Muscle of leg (tissue), 11 donors: Measurements from ENCODE around the gene TGM1. TPM values are rescaled to one million over a fixed set of nuclear protein-coding genes. Genes with fewer than 3 reads are reported as not detected.
A peak's percentile ranks its signal among the peaks of the same experiment; 100 is the strongest.
"Not testable (repeated sequence)": the region's sequence is repeated elsewhere in the genome, so short reads cannot be mapped to it uniquely, and the experiment has no call there.

Source experiments
- DNase-seq: peaks from one replicate; pipeline ENCODE4 v3.0.0; 2013
- H3K27ac ChIP-seq: one replicate; pipeline ENCODE4 v1.5.1; 2013; ENCODE audit warnings: mild to moderate bottlenecking, low read length, control low read depth
- H3K27me3 ChIP-seq: one replicate; pipeline ENCODE4 v1.6.1; 2013; ENCODE audit warnings: low read length; ENCODE audit not compliant: control insufficient read depth, insufficient read depth
- H3K36me3 ChIP-seq: one replicate; pipeline ENCODE4 v1.6.1; 2013; ENCODE audit warnings: low read length; ENCODE audit not compliant: control insufficient read depth, insufficient read depth
- H3K4me1 ChIP-seq: one replicate; pipeline ENCODE4 v1.6.1; 2013; ENCODE audit warnings: low read length; ENCODE audit not compliant: control insufficient read depth, insufficient read depth
- H3K4me3 ChIP-seq: one replicate; pipeline ENCODE4 v1.5.1; 2013; ENCODE audit warnings: low read length, control low read depth
- H3K9me3 ChIP-seq: replicated peaks from 2 replicates; pipeline ENCODE4 v1.6.1; 2013; ENCODE audit warnings: low read depth, low read length; ENCODE audit not compliant: control insufficient read depth
- WGBS: methylation state at CpG from one replicate; pipeline ENCODE4 v1.1.5; 2013; ENCODE audit warnings: missing lambda C conversion rate; ENCODE audit not compliant: insufficient coverage; 5-methylcytosine and 5-hydroxymethylcytosine counted together
- polyA plus RNA-seq, 8 donors: library from polyadenylated mRNA; unstranded; fragments of 120-200 nt; gene quantifications; one replicate each; pipeline versions ENCODE4 v1.2.1 to v1.2.3, GENCODE V29; 2013; ENCODE audit warnings: inconsistent platforms in 1 of 8, low replicate concordance in 1 of 8; ENCODE audit not compliant: insufficient read length in 8 of 8, insufficient read depth in 1 of 8
- total RNA-seq: library from RNA; stranded (reverse); fragments of 120-200 nt; gene quantifications from one replicate; pipeline ENCODE4 v1.2.4, GENCODE V29; 2013

The TGM1 gene
- total and polyA plus RNA-seq, 9 donors, result 0.71 to 3.0 (median 1.1) TPM

DNA sequence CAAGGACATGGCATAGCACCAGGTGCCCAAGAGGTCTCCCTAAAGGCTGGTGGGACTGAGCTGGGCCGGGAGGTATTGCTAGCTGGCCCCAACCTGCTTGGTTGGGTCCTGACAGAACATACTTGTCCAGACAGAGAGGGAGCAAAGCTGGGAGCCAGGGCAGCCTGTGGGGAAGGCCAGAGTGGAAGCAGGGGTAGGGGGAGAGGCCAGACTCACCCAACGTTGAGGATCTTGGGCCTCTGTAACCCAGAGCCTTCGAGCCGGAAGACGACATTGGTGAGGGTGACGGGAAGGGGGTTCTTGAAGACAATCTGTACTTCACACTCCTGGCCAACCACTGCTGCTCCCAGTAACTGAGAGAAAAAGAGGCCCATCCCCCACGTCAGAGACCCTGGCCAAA is 9.0 kb downstream of the TGM1 start:
- Histone ChIP-seq H3K4me3 (no peak overlapping the region), H3K4me1 (no peaks in the 10 kb centered on the region), H3K36me3 (peaks cover 5% of the 10 kb centered on the region), H3K27ac (no peak overlapping the region), H3K27me3 (no peaks in the 10 kb centered on the region), H3K9me3 (no peaks in the 10 kb centered on the region)
- 50% methylated on average over 1 of the region's 7 CpGs for WGBS
- no peak for DNase-seq

DNA sequence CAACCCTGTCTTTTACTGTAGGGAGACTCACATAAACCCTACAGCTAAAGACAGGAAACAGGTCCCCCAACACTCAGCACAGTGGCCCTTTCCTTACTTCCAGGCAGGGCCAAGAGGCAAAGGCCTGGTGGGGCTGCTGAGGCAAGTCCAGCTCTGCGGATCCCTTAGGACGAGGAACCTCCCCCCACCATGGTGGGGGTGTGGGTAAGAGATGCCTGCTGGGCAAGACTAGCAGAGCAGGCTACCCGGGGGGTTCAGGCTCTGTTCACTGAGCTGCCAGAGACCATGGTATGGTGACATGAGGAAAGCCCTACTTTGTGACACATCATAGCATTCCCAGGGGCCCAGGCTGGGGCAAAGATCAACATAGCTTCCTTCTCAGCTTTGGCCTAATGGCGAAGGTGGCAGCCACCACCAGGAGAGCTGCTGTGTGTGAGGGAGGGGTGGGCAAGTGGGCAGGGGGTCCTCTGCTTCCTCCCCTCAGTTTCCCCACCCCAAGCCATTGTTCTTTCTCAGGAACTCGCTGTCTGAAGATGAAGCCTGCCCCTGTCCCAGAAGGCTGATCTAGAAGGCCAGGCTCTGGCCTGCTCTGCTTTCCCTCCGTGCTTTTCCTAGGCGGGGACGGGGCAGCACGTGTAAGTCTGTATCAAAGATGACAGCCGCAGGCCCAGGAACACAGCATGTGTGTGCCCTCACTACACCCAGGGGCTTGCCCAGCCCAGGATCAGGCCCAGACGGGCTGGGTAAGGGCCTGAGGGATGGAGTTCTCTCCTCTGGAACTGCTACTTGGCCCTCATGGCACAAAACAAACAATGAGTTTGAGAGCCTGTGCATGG is 10.5 kb downstream of the TGM1 start:
- 77% methylated on average over 6 of the region's 11 CpGs for WGBS
- no peaks in the 10 kb centered on the region for H3K4me1 ChIP-seq
- no peaks in the 10 kb centered on the region for H3K9me3 ChIP-seq
- no peak for DNase-seq
- H3K27me3 ChIP-seq, result no peaks in the 10 kb centered on the region
- H3K27ac ChIP-seq, result no peak overlapping the region
- H3K4me3 ChIP-seq, result no peak overlapping the region
- H3K36me3 ChIP-seq, result peaks cover 5% of the 10 kb centered on the region

DNA sequence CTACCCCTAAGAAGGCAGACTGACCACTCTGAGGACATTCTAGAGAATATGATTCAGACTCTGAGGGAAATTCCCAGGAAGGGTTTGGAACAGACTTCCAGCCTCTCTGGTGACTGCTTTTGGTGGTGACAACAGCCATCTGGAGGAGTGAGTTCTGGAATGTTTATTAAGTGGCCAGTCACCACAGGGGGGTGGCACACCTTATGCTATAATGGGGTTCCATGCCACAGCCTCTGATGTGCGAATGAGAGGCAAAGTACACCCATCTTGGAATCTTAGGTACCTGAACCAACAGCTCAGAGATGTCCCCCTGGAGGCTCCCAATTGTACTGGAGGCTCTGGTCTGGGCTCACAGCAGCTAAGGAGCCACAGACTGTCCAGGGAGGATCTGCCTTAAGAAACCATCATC is 11.1 kb downstream of the TGM1 start:
- no peak for DNase-seq
- Histone ChIP-seq H3K27ac (no peak overlapping the region), H3K4me3 (no peak overlapping the region), H3K4me1 (no peaks in the 10 kb centered on the region), H3K27me3 (no peaks in the 10 kb centered on the region), H3K36me3 (peaks cover 5% of the 10 kb centered on the region), H3K9me3 (no peaks in the 10 kb centered on the region)
- 75% methylated on average over 1 of the region's 1 CpG for WGBS

GRCh38 chr14:24250354-24250753 is 12.6 kb downstream of the TGM1 start:
- H3K27ac ChIP-seq, result no peak overlapping the region
- no peak for DNase-seq
- 47% methylated on average over 4 of the region's 4 CpGs for WGBS

GRCh38 chr14:24249230-24250021 is 13.6 kb downstream of the TGM1 start:
- no peak for DNase-seq

More at GRCh38 chr14:24250354-24250753, 12.6 kb downstream of the TGM1 start:
- Histone ChIP-seq H3K4me1 (no peaks in the 10 kb centered on the region), H3K27me3 (no peaks in the 10 kb centered on the region), H3K9me3 (no peaks in the 10 kb centered on the region), H3K36me3 (peaks cover 5% of the 10 kb centered on the region), H3K4me3 (no peak overlapping the region)

DNA sequence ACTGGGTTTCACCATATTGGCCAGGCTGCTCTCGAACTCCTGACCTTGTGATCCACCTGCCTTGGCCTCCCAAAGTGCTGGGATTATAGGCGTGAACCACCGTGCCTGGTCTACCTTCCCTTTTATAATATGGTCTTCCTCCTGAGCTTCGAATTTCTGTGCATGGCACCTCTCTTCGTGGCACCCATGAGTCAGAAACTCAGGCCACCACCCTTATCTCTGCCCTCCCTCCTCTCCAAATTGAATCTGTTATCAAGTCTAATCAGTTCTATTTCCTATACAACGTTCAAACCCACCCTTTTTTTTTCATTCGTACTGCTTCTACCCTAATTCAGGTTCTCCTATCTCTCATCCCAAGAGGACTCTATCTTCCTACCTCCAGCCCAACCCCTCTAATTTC is 15.6 kb downstream of the TGM1 start:
- Histone ChIP-seq H3K36me3 (no peaks in the 10 kb centered on the region), H3K27me3 (no peaks in the 10 kb centered on the region), H3K27ac (no peak overlapping the region), H3K4me1 (peaks cover 9% of the 10 kb centered on the region), H3K9me3 (no peaks in the 10 kb centered on the region), H3K4me3 (no peak overlapping the region)
- DNase-seq, result no peak
- 68% methylated on average over 6 of the region's 7 CpGs for WGBS

More at GRCh38 chr14:24249230-24250021, 13.6 kb downstream of the TGM1 start:
- Histone ChIP-seq H3K27me3 (no peaks in the 10 kb centered on the region), H3K9me3 (no peaks in the 10 kb centered on the region), H3K36me3 (peaks cover under 1% of the 10 kb centered on the region), H3K27ac (no peak overlapping the region), H3K4me1 (no peaks in the 10 kb centered on the region), H3K4me3 (no peak overlapping the region)
- 71% methylated on average over 9 of the region's 13 CpGs for WGBS

GRCh38 chr14:24246765-24247212 is 16.2 kb downstream of the TGM1 start:
- no peaks in the 10 kb centered on the region for H3K27me3 ChIP-seq
- H3K4me3 ChIP-seq, result no peak overlapping the region
- 93% methylated on average over 3 of the region's 3 CpGs for WGBS
- no peak overlapping the region for H3K27ac ChIP-seq
- H3K4me1 ChIP-seq, result peaks cover 10% of the 10 kb centered on the region
- DNase-seq, result no peak
- H3K9me3 ChIP-seq, result no peaks in the 10 kb centered on the region
- no peaks in the 10 kb centered on the region for H3K36me3 ChIP-seq

GRCh38 chr14:24245350-24245749 is 17.6 kb downstream of the TGM1 start:
- not testable (repeated sequence) for H3K36me3 ChIP-seq, DNase-seq, H3K9me3 ChIP-seq, H3K4me3 ChIP-seq, H3K27me3 ChIP-seq, H3K27ac ChIP-seq
- WGBS, result 96% methylated on average over 10 of the region's 11 CpGs
- H3K4me1 ChIP-seq, result peaks cover 24% of the 10 kb centered on the region

DNA sequence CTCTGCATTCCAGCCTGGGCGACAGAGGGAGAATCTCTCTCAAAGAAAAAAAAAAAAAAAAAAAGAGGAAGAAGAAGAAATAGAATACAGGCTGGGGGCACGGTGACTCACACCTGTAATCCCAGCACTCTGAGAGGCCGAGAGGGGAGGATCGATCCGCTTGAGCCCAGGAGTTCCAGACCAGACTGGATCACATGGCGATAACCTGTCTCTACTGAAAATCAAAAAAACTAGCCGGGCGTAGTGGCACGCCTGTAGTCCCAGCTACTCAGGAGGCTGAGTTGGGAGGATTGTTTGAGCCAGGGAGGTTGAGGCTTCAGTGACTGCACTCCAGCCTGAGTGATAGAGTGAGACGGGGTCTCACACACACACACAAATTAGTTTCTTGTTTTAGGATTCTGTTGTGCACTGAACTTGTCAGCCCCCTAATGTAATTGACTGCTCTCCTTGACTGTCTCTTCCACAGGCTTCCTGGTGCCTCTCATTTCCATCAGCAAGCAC is 19.6 kb downstream of the TGM1 start:
- Histone ChIP-seq H3K4me1 (peaks cover 29% of the 10 kb centered on the region), H3K36me3 (peaks cover 28% of the 10 kb centered on the region), H3K27me3 (no peaks in the 10 kb centered on the region), H3K27ac (peak overlapping the region; percentile 99), H3K4me3 (peak overlapping the region; percentile 86), H3K9me3 (no peaks in the 10 kb centered on the region)
- 60% methylated on average over 2 of the region's 10 CpGs for WGBS
- DNase-seq, result peak; percentile 39

DNA sequence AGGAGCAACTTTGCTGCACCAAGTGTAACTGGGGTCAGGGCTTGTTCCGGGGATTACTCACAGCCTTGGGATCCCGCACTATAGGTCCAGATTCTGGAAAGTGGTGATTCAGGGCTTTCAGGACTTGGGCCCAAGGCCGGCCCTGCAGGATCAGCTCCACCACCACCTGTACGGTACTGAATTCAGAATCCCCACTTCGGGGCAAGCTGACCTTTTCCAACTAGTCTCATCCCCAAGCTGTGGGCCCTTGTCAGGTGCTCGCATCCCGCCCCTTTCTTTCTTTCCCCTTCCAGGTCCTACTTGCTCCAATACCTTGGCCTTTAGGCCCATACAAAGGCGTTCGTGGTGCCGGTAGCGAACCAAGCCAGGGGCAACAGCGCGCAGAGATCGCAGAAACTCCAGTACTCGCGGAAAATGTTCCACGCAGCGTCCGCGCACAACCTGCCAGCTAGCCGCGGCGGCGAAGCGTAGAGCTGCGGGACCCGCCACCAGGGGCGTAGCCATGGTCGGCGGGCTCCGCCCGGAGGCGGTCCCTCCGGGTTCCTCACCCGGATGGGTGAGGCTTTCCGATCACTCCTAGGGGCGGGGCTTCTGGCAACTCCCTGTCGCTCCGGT is 21.0 kb downstream of the TGM1 start:
- Histone ChIP-seq H3K4me1 (peaks cover 29% of the 10 kb centered on the region), H3K9me3 (no peaks in the 10 kb centered on the region), H3K4me3 (peak overlapping the region; percentile 86), H3K27me3 (no peaks in the 10 kb centered on the region), H3K36me3 (peaks cover 43% of the 10 kb centered on the region), H3K27ac (peak overlapping the region; percentile 99)
- DNase-seq, result peak; percentile 97
- 1% methylated on average over 37 of the region's 39 CpGs for WGBS
